GM04503 (cell line): ENCODE measurements around the gene WDR45.

Experiments
- DNase-seq: peaks from one replicate; pipeline ENCODE4 v3.0.0-alpha.2; 2012; ENCODE audit warnings: low read depth

The WDR45 gene

DNA sequence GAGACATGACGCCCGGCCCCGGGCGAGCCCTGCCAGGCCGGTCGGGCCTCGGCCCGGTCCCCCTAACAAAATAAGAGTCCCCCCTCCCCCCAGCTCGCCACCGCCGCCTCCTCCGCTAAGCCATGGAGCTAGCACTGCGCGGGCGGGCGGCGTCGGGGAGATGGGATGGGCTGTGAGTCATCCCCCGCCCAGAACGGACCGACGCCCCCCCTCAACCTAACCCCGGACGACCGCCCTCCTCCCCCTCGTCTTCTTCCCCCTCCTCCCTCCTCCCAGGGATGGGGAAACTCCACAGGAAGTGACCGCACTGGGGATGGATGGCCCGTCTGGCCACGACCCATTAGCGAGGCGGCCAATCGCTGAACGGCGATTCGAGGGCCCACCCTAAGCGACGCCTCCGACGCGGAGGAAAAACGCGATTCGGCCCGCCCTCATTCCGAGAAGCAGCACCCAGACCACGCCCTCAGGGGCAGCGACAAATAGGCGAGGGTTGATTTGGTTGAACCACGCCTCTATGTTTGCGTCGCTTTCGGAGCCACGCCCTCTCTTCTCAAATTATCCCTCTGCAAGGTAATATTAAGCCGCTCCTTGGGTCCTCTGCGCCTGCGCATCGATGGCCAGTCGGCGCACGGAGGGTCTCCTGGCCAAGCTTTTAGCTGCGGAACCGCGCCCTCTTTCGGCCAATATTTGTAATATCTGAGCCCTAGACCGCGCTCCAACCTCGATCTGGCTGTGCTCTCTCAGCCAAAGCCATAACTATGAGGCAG, 36.3 kb downstream of the WDR45 start, which contains the start of gene TFE3:
Gene TFE3 (minus strand): TSS at position 138 of the 767 bp plus-strand sequence. CDS start 131 bp downstream, at position 7.
- peak; percentile 93 for DNase-seq

DNA sequence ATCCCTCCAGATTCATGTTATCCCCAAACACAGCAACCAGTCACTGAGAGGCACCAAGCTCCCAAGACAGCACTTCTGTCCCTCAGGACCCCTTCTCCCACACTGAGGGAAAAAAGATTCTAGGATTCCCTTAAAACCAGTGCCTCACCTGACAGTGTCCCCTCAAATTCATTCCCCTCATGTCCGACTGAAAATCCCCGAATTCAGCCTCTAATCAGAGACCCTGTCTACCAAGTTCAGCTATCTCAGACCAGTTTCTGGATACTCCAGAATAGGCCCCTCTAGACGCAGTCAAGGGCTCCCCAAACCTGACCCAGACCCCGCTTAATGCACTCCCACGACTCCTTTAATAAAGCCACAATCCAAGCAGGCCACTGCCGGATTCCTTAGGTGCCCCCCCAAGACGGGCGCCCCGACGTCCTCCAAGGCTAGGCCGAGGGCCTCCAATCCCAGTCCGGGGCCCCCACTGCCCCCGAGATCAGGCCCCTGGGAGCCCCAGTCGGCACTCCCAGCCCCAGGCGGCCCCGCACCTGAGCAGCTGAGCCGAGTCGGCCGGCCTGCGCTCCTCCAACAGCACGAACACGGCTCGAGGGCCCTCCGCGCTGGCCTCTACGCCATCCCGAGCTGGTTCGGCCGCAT, 37.0 kb downstream of the WDR45 start:
- no peak for DNase-seq

DNA sequence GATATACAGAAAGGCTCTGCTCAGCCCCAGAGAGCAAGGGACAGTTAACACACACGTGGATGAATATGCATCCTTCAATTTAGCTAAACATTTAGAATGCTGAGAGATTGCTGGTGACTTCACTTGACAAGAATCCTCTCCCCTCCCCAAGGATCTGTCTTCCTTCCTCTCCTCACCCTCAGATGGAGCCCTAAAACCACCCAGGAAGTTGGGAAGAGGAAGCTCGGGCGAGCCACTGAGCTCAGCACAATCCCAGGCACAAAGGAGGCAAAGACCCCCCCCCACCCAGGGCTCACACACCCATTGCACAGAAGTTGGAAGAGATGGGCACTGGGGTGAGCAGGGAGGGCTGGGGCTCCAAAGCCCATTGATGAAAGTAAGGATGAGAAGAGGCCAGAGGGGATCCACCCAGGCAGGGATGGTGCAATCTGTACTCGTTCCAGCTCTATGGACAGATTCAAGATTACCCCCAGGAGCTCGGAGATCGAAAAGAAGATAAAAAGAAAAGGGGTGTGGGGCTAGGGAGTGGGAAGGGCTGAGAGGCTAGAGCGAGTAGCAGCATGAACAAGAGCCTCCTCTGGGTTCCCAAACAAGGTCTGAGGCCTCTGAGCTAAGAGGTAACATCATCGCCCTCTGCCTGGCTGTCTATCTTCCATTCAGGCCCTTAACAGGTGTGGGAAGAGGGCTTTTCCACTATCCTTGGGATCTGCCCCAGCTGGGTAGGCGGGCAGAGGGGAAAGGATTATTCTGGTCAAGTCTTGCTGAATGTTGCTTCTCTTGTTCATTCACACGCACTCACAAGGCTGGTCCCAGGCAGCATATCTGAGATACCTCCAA, 37.7 kb downstream of the WDR45 start:
- DNase-seq: no peak

DNA sequence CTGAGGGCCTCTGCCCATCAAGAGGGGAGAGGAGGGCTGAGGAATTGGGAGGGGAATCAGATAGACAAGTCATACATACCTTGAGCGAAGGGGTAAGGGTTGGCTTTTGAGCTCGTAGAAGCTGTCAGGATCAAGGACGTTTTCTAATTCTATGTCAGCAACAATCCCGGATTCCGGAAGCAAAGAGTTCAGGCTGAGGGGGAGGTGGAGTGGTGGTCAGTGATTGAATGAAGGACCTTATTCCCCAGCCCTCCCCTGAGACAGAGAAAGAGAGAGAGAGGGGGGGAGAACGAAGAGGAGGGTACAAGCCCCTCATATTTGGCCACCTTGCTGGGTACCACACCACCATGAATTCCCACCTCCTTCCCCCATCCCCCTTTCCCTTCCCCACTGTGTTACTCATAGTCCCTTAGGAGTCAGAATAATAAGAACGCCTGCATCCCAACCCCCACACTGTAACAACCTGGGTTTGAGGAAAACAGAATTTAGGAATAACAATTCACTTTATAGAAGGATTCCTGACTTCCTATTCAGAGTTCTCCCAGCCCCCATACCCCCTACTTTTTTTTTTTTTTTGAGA, 39.2 kb downstream of the WDR45 start:
- DNase-seq: no peak

DNA sequence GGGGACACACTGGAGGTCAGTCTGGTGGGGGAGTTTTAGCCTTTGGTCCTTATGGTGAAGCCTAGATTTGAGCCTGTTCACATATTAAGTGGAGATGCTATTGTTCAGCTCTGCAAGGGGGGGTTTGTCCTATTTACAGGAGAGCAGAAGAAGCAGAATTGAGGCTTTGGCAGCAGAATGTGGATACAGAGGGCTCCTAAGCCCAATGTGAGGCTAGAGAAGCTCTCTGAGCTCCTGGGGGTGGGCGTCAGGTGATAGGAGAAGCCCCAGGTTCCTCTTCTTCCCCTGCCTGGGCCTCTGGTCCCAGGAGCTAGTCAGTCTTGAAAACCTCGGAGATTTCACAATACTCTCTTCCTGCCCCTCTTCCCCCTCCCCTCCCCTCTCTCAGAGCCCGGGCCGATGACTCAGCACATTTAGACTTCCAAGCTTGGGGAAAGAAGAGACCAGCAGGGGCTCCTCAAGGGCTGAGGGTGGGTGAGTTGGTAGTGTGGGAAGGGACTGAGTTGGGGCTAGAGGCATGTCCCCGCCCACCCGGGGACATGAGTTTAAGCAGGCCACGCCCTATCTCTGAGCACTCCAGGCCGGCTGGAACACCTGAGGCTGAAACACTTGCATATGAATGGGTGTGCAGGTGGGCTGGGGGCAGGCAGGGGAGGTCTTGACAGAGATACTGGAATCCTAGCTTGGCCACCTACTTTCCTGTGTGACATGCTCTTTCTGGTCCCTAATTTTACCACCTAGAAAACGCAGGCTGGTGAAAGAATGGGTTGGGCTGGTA, 39.9 kb downstream of the WDR45 start:
- peak; percentile 69 for DNase-seq

DNA sequence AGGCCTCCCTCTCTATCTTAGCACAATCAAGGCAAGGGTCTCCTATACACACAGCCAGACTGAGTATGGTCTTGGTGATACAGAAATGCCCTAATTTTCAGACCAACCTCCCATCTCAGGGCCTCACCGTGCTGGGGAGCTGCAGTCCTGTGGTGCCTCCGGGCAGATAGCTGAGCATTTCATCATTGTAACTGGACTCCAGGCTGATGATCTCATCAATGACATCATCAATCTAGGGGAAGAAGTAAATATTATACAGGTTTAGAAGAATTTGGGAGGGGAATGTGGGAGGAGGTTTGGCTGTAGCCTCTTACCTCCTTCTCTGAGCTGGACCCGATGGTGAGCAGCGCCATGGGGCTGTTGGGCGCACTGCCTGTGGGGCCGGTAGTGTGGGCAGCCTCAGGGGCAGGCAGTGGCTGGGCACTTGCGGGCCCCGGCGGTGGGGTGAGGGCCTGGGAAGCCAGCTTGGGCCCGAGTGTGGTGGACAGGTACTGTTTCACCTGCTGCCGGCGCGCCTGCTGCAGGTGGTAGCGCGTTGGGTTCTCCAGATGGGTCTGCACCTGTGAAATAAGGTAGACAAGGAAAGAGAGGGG, 41.7 kb downstream of the WDR45 start:
- no peak for DNase-seq

DNA sequence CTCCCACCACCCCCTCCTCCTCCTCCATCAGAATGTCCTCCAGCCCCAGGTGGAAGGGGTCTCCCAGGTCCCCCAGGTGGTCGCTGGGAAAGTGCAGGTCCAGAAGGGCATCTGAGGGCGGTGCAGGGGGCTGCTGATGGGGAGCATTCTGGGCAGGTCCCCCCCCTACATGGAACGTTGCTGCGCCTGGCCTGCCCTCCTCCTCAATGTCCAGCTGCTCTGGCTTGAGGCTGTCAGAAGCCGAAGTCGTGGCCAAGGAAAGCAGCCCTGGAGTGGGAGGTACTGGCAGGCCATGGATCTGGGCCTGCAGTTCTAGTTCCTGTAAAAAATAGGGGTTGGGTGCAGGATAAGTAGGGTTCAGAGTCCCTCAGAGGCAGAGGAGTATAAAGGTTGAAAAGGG, 49.4 kb downstream of the WDR45 start:
- no peak for DNase-seq

DNA sequence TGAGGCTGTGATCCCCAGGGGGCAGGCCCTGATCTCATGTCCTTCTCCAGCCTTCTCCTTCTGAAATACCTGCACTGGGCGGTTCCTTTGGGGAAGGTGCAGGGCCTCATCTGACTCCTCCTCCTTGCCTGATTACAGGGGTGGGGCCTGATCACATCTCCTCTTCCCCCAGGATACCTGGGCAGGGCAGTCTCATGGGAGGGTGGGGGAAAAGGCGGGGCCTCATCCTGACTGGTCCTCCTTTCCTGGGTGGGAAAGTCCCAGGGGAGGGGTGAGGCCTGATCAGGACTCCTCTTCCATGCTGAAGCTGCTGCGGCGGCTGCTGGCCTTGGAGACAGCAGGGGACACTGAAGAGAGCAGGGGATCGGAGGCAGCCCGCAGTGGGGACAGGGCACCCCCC, 49.8 kb downstream of the WDR45 start:
- DNase-seq: no peak
